SK-N-SH (cell line): Measurements from ENCODE around the gene CD19. TPM values are rescaled to one million over a fixed set of nuclear protein-coding genes. Genes with fewer than 3 reads are reported as not detected.

Experiments used
- CTCF ChIA-PET: fragments of 300-600, 350-600 bp; formaldehyde crosslinking; extraction: SDS; loops from one replicate; lab custom pipeline; 2021; lab: Yijun Ruan, JAX
- POLR2A ChIA-PET: fragments of 350-600 bp; sonication (Branson Sonifier 250); formaldehyde crosslinking; extraction: SDS; loops from one replicate; lab custom pipeline; 2020; ENCODE audit warnings: antibody characterized with exemption, inconsistent platforms; lab: Yijun Ruan, JAX
- DNase-seq: peaks from one replicate; pipeline ENCODE4 v3.0.0; 2012
- H2AFZ ChIP-seq: fragments of 200-600 bp; sonication (generic); 2 replicates; pipeline ENCODE4 v1.8.1; 2016; ENCODE audit warnings: antibody characterized with exemption, mild to moderate bottlenecking, low read depth
- H3F3A ChIP-seq: fragments of 200-600 bp; sonication (generic); replicated peaks from 2 replicates; pipeline ENCODE3; 2016; ENCODE audit warnings: antibody characterized with exemption, mild to moderate bottlenecking; ENCODE audit not compliant: insufficient read depth
- H3K27ac ChIP-seq, 2 experiments: fragments of 200-500 bp in 1 of 2; fragments of 200-600 bp in 1 of 2; sonication (Bioruptor generic) in 1 of 2; sonication (generic), shearing (Covaris generic) in 1 of 2; 2 replicates each; pipeline versions ENCODE4 v1.5.1 to v1.6.1; 2014 to 2016; ENCODE audit warnings: low read depth in 2 of 2, inconsistent platforms in 1 of 2, low read length in 1 of 2, mild to moderate bottlenecking in 1 of 2, mixed read lengths in 1 of 2
- H3K27me3 ChIP-seq: fragments of 200-600 bp; sonication (generic), shearing (Covaris generic); 2 replicates; pipeline ENCODE4 v1.6.1; 2016; ENCODE audit warnings: mixed run types; ENCODE audit not compliant: insufficient read depth
- H3K36me3 ChIP-seq, 2 experiments: fragments of 200-500 bp in 1 of 2; fragments of 200-600 bp in 1 of 2; sonication (Bioruptor generic) in 1 of 2; sonication (generic) in 1 of 2; replicated peaks in 1 of 2; 2 replicates each; pipeline versions ENCODE3 to v1.5.1; 2014 to 2016; ENCODE audit warnings: low read length in 1 of 2, mild to moderate bottlenecking in 1 of 2; ENCODE audit not compliant: insufficient read depth in 2 of 2, control insufficient read depth in 1 of 2
- H3K4me1 ChIP-seq, 2 experiments: fragments of 200-500 bp in 1 of 2; fragments of 200-600 bp in 1 of 2; sonication (Bioruptor generic) in 1 of 2; sonication (generic), shearing (Covaris generic) in 1 of 2; 2 replicates each; pipeline versions ENCODE4 v1.5.1 to v1.6.1; 2014 to 2016; ENCODE audit warnings: low read depth in 1 of 2, low read length in 1 of 2, mixed run types in 1 of 2; ENCODE audit not compliant: insufficient read depth in 2 of 2, control insufficient read depth in 1 of 2
- H3K4me2 ChIP-seq: fragments of 200-600 bp; sonication (generic), shearing (Covaris generic); 2 replicates; pipeline ENCODE4 v1.6.1; 2017; ENCODE audit warnings: mixed run types
- H3K4me3 ChIP-seq, 2 experiments: fragments of 200-500 bp in 1 of 2; fragments of 200-600 bp in 1 of 2; sonication (Bioruptor generic) in 1 of 2; sonication (generic), shearing (Covaris generic) in 1 of 2; 2 replicates each; pipeline versions ENCODE4 v1.5.1 to v1.8.1; 2014 to 2016; ENCODE audit warnings: low read depth in 2 of 2, inconsistent platforms in 1 of 2, low read length in 1 of 2, mild to moderate bottlenecking in 1 of 2, mixed read lengths in 1 of 2, moderate library complexity in 1 of 2
- H3K79me2 ChIP-seq: fragments of 200-600 bp; sonication (generic); 2 replicates; pipeline ENCODE4 v1.8.1; 2017; ENCODE audit warnings: mild to moderate bottlenecking; ENCODE audit not compliant: insufficient read depth
- H3K9ac ChIP-seq: fragments of 200-600 bp; sonication (generic); 2 replicates; pipeline ENCODE4 v1.6.1; 2017; ENCODE audit warnings: mixed run types
- H3K9me2 ChIP-seq: fragments of 200-600 bp; sonication (generic); 2 replicates; pipeline ENCODE4 v1.6.1; 2017; ENCODE audit warnings: mixed run types
- H3K9me3 ChIP-seq: fragments of 200-600 bp; sonication (generic); 2 replicates; pipeline ENCODE4 v1.6.1; 2017; ENCODE audit warnings: mixed run types, mild to moderate bottlenecking, moderate library complexity
- H4K20me1 ChIP-seq: fragments of 200-600 bp; sonication (generic); 2 replicates; pipeline ENCODE4 v1.6.1; 2017; ENCODE audit warnings: mild to moderate bottlenecking, mixed run types; ENCODE audit not compliant: insufficient read depth
- CTCF ChIP-seq: fragments of 200-600 bp; sonication (generic); IDR thresholded peaks from 2 replicates; pipeline ENCODE4 v1.6.1; 2017; ENCODE audit warnings: antibody characterized with exemption, mild to moderate bottlenecking, moderate library complexity
- FOSL2 ChIP-seq: IDR thresholded peaks from 2 replicates; pipeline ENCODE4 v1.4.0; 2012; ENCODE audit warnings: low read depth, mild to moderate bottlenecking, moderate library complexity, borderline replicate concordance
- FOXJ3 ChIP-seq: sonication (generic); formaldehyde crosslinking; IDR thresholded peaks from 2 replicates; pipeline ENCODE4 v1.5.1; 2020; ENCODE audit warnings: mild to moderate bottlenecking, missing genetic modification reagents
- MAX ChIP-seq: IDR thresholded peaks from 2 replicates; pipeline ENCODE4 v1.4.0; 2012; ENCODE audit warnings: low read depth
- MEF2A ChIP-seq: IDR thresholded peaks from 2 replicates; pipeline ENCODE4 v1.4.0; 2012; ENCODE audit warnings: low read depth, borderline replicate concordance
- MXI1 ChIP-seq: IDR thresholded peaks from 2 replicates; pipeline ENCODE4 v1.6.1; 2012; ENCODE audit warnings: mild to moderate bottlenecking, low read depth, low read length, improper control_type of control experiment
- NFIC ChIP-seq: IDR thresholded peaks from 2 replicates; pipeline ENCODE4 v1.4.0; 2012; ENCODE audit warnings: borderline replicate concordance
- REST ChIP-seq: IDR thresholded peaks from 2 replicates; pipeline ENCODE4 v1.6.1; 2012; ENCODE audit warnings: mild to moderate bottlenecking, low read depth, low read length, moderate library complexity
- TAF1 ChIP-seq: IDR thresholded peaks from 2 replicates; pipeline ENCODE4 v1.6.1; 2012; ENCODE audit warnings: low read depth, mild to moderate bottlenecking, low read length, moderate library complexity, borderline replicate concordance
- TEAD4 ChIP-seq: IDR thresholded peaks from 2 replicates; pipeline ENCODE4 v1.4.0; 2012; ENCODE audit warnings: mild to moderate bottlenecking, borderline replicate concordance; ENCODE audit not compliant: insufficient read depth
- YY1 ChIP-seq: IDR thresholded peaks from 2 replicates; pipeline ENCODE4 v1.4.0; 2012; ENCODE audit warnings: low read depth, mild to moderate bottlenecking
- WGBS: methylation state at CpG from one replicate; pipeline ENCODE4 v1.1.6; 2017; ENCODE audit warnings: low lambda C conversion rate; 5-methylcytosine and 5-hydroxymethylcytosine counted together
- polyA plus RNA-seq, 3 experiments: library from polyadenylated mRNA; depleted of rRNA; stranded (reverse); fragments of >200 nt; gene quantifications; 2 replicates each; pipeline ENCODE4 v1.2.3, GENCODE V29; 2012

CD19 gene
- not detected in 2 replicates for polyA plus RNA-seq (2012; rRNA removed)
- not detected in 2 replicates for polyA plus RNA-seq (2012; cell fraction: cytosol; rRNA removed)
- polyA plus RNA-seq (2012; cell fraction: nucleus; rRNA removed): not detected in 2 replicates

GRCh38 chr16:28931801-28932225 is at the start of gene CD19:
Gene CD19 (plus strand): TSS chr16:28931971. CDS start chr16:28932001, 30 bp downstream.
- Histone ChIP-seq H3F3A (no peaks in the 10 kb centered on the region), H4K20me1 (no peaks in the 10 kb centered on the region), H3K4me3 (no peak within 1 kb of the TSS), H3K4me1 (no peaks in the 10 kb centered on the region), H3K9me3 (no peaks in the 10 kb centered on the region), H3K9me2 (no peaks in the 10 kb centered on the region), H3K79me2 (no peaks in the 10 kb centered on the region), H2AFZ (no peak within 1 kb of the TSS), H3K27me3 (no peaks in the 10 kb centered on the region), H3K4me2 (no peak within 1 kb of the TSS), H3K36me3 (no peaks in the 10 kb centered on the region), H3K27ac (no peak within 1 kb of the TSS), H3K9ac (no peak within 1 kb of the TSS)
- ChIA-PET POLR2A (no interaction called here), CTCF (interaction anchor here (2.2 kb wide), 1 partner anchor 13 kb away, joined by 14 read pairs; no protein-coding TSS in a partner anchor)
- DNase-seq: no peak
- TF ChIP-seq YY1: no peak
- no peak for TF ChIP-seq MAX
- TF ChIP-seq CTCF: no peak
- TF ChIP-seq MEF2A: no peak
- TF ChIP-seq NFIC: no peak
- no peak for TF ChIP-seq MXI1
- TF ChIP-seq TAF1: no peak
- no peak for TF ChIP-seq FOSL2
- TF ChIP-seq FOXJ3: no peak
- TF ChIP-seq TEAD4: no peak
- no peak for TF ChIP-seq REST
- WGBS: 85% methylated on average over 10 of the region's 10 CpGs
